Gastrocnemius medialis (tissue), 4 donors: ENCODE data around the gene EPM2A. TPM values are rescaled to one million over a fixed set of nuclear protein-coding genes. Genes with fewer than 3 reads are reported as not detected.

Source experiments
- ATAC-seq, 2 donors: fragments of 150-250 bp; one replicate each; pipeline ENCODE4 v1.9.1; 2016
- DNase-seq, 2 donors: peaks; one replicate each; pipeline ENCODE4 v3.0.0-alpha.2; 2019
- H3K27ac ChIP-seq, 4 donors: fragments of 200-600 bp; sonication (generic); 1 replicate in 1 of 4; 2 replicates in 3 of 4; pipeline ENCODE4 v1.5.1; 2016 to 2018; ENCODE audit warnings: mild to moderate bottlenecking in 2 of 4, moderate library complexity in 1 of 4
- H3K27me3 ChIP-seq, 3 donors: fragments of 200-600 bp; sonication (generic) in 2 of 3; 1 replicate in 1 of 3; 2 replicates in 2 of 3; pipeline versions ENCODE4 v1.5.1 to v1.6.0; 2016 to 2019; ENCODE audit warnings: mild to moderate bottlenecking in 1 of 3, moderate library complexity in 1 of 3
- H3K36me3 ChIP-seq, 2 donors: fragments of 200-600 bp; sonication (generic) in 1 of 2; one replicate each; pipeline ENCODE4 v1.5.1; 2017 to 2018
- H3K4me1 ChIP-seq, 2 donors: fragments of 200-600 bp; sonication (generic) in 1 of 2; one replicate each; pipeline ENCODE4 v1.5.1; 2016 to 2017; ENCODE audit warnings: mild to moderate bottlenecking in 2 of 2
- H3K4me3 ChIP-seq, 4 donors: fragments of 200-600 bp; sonication (generic) in 3 of 4; 1 replicate in 1 of 4; 2 replicates in 3 of 4; pipeline ENCODE4 v1.5.1; 2016 to 2019; ENCODE audit warnings: mild to moderate bottlenecking in 2 of 4
- H3K9me3 ChIP-seq, 3 donors: fragments of 200-600 bp; sonication (generic) in 2 of 3; 1 replicate in 1 of 3; 2 replicates in 2 of 3; pipeline ENCODE4 v1.5.1; 2016 to 2019
- POLR2A ChIP-seq, 2 donors: fragments of 450-650 bp; IDR thresholded peaks; one replicate each; pipeline ENCODE4 v1.6.1; 2017; ENCODE audit warnings: antibody characterized with exemption in 2 of 2, mild to moderate bottlenecking in 2 of 2, moderate library complexity in 2 of 2
- in situ Hi-C, 4 donors: fragments of 200-750 bp; cut with MboI; loops; one replicate each; pipeline versions ENCODE4 v1.15.0 to v1.8.0; 2017; ENCODE audit warnings: low sequenced_read_pairs in 4 of 4
- intact Hi-C: fragments of 100-400 bp; cut with DNase I; formaldehyde crosslinking; loops from one replicate; pipeline ENCODE4 v1.15.1; 2023; ENCODE audit warnings: low total_unique reads
- total RNA-seq, 4 donors: library from RNA; depleted of rRNA; stranded (reverse); fragments of >200 nt; gene quantifications; one replicate each; pipeline versions ENCODE4 v1.1.0 to v1.2.3, GENCODE V29; 2016
- TF ChIP-seq, protein P1 (sequence below), 5 experiments: fragments of 450-650 bp in 3 of 5; fragments of 200-600 bp in 2 of 5; sonication (generic) in 2 of 5; IDR thresholded peaks in 4 of 5; conservative IDR thresholded peaks in 1 of 5; 1 replicate in 4 of 5; 2 replicates in 1 of 5; pipeline ENCODE4 v1.5.1; 2016 to 2019; ENCODE audit warnings: antibody characterized with exemption in 5 of 5, mild to moderate bottlenecking in 3 of 5, moderate library complexity in 3 of 5

Gene EPM2A
- total RNA-seq, 4 donors from 2014 or later = 51.9 to 100.0 (median 68.2) TPM

GRCh38 chr6:145713773-145714172, 21.5 kb downstream of the EPM2A start:
- TF ChIP-seq POLR2A (IDR thresholded peaks at IDR 0.05) = no peak
- TF ChIP-seq, protein P1, sequence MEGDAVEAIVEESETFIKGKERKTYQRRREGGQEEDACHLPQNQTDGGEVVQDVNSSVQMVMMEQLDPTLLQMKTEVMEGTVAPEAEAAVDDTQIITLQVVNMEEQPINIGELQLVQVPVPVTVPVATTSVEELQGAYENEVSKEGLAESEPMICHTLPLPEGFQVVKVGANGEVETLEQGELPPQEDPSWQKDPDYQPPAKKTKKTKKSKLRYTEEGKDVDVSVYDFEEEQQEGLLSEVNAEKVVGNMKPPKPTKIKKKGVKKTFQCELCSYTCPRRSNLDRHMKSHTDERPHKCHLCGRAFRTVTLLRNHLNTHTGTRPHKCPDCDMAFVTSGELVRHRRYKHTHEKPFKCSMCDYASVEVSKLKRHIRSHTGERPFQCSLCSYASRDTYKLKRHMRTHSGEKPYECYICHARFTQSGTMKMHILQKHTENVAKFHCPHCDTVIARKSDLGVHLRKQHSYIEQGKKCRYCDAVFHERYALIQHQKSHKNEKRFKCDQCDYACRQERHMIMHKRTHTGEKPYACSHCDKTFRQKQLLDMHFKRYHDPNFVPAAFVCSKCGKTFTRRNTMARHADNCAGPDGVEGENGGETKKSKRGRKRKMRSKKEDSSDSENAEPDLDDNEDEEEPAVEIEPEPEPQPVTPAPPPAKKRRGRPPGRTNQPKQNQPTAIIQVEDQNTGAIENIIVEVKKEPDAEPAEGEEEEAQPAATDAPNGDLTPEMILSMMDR (IDR thresholded peaks at IDR 0.05 in 4 of 5, conservative IDR thresholded peaks at IDR 0.05 in 1 of 5) = no peak
- no peak for DNase-seq
- Histone ChIP-seq H3K4me3 (no peak overlapping the region), H3K36me3 (peaks cover 0 to 9% of the 10 kb centered on the region in 2 donors), H3K9me3 (no peaks in the 10 kb centered on the region), H3K27me3 (no peaks in the 10 kb centered on the region), H3K4me1 (no peaks in the 10 kb centered on the region), H3K27ac (no peak overlapping the region)
- intact Hi-C loops (no loop called here), in situ Hi-C loops (no loop called here)
- ATAC-seq = no peak

DNA sequence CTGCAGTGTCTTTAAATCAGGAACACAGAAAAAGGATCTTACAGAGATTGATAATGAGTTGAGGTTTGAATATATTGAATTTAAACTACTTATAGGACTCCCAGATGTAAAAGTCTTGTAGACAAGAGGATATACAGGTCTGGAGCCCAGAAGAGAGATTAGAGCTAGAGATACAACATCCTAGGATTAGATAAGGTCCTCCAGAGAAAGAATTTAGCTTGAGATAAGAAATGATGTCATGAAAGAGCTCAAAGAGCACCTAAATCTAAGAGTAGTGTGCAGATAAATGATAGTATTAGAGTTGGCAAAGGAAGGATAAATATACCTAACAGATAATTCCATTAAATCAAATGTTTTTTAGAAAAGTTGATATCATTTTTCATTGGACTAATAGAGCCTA, 23.9 kb downstream of the EPM2A start:
- Histone ChIP-seq H3K27ac (no peak overlapping the region), H3K27me3 (no peaks in the 10 kb centered on the region), H3K4me3 (no peak overlapping the region), H3K36me3 (peaks cover 0 to 14% of the 10 kb centered on the region in 2 donors), H3K9me3 (no peaks in the 10 kb centered on the region), H3K4me1 (peaks cover 0 to 8% of the 10 kb centered on the region in 2 donors)
- in situ Hi-C loops = no loop called here
- DNase-seq = no peak
- no peak for TF ChIP-seq POLR2A (IDR thresholded peaks at IDR 0.05)
- TF ChIP-seq, protein P1 (IDR thresholded peaks at IDR 0.05 in 4 of 5, conservative IDR thresholded peaks at IDR 0.05 in 1 of 5) = no peak
- intact Hi-C loops = no loop called here
- no peak for ATAC-seq

GRCh38 chr6:145707397-145707796, 27.9 kb downstream of the EPM2A start:
- Histone ChIP-seq H3K27me3 (no peaks in the 10 kb centered on the region), H3K9me3 (no peaks in the 10 kb centered on the region), H3K4me3 (no peak overlapping the region), H3K4me1 (peaks cover 5 to 22% of the 10 kb centered on the region in 2 donors), H3K27ac (no peak overlapping the region), H3K36me3 (peaks cover 0 to 6% of the 10 kb centered on the region in 2 donors)
- in situ Hi-C loops (no loop called here), intact Hi-C loops (no loop called here)
- ATAC-seq = no peak
- DNase-seq = no peak
- TF ChIP-seq POLR2A (IDR thresholded peaks at IDR 0.05) = no peak
- TF ChIP-seq, protein P1 (IDR thresholded peaks at IDR 0.05 in 4 of 5, conservative IDR thresholded peaks at IDR 0.05 in 1 of 5) = no peak

DNA sequence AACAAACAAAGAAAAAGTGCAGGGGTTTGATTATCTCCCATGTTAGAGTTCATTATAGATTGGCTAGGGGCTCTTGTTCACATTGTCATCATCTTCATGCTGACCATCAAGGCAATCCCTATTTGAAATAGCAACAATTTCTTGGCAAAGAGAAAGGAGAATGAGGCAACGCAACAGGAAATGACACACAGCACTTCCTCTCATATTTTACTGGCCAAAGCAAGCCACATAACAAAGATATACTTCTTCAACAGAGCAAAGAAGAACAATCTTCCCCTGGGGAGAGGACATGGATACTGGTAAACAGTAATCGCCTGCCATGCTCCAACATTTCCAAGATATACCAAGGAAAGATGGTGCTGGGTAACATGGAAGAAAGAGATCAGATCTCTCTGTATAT, 29.8 kb downstream of the EPM2A start:
- TF ChIP-seq, protein P1 (IDR thresholded peaks at IDR 0.05 in 4 of 5, conservative IDR thresholded peaks at IDR 0.05 in 1 of 5) = no peak
- TF ChIP-seq POLR2A (IDR thresholded peaks at IDR 0.05) = no peak
- ATAC-seq (no peak), DNase-seq (no peak)
- Histone ChIP-seq H3K4me3 (no peak overlapping the region), H3K27me3 (no peaks in the 10 kb centered on the region), H3K4me1 (peaks cover 5 to 27% of the 10 kb centered on the region in 2 donors), H3K27ac (no peak overlapping the region), H3K36me3 (peaks cover 0 to 6% of the 10 kb centered on the region in 2 donors), H3K9me3 (no peaks in the 10 kb centered on the region)
- in situ Hi-C loops (no loop called here), intact Hi-C loops (no loop called here)

GRCh38 chr6:145704143-145704781, 31.1 kb downstream of the EPM2A start:
- no peak overlapping the region for H3K4me3 ChIP-seq
- H3K36me3 ChIP-seq = peaks cover 0 to 6% of the 10 kb centered on the region in 2 donors
- in situ Hi-C loops = no loop called here
- H3K4me1 ChIP-seq = peaks cover 11 to 34% of the 10 kb centered on the region in 2 donors
- no peak overlapping the region for H3K27ac ChIP-seq
- no peak for ATAC-seq
- intact Hi-C loops = no loop called here
- DNase-seq = no peak
- no peaks in the 10 kb centered on the region for H3K9me3 ChIP-seq
- TF ChIP-seq, protein P1 (IDR thresholded peaks at IDR 0.05 in 4 of 5, conservative IDR thresholded peaks at IDR 0.05 in 1 of 5) = peak in 2 of 5 experiments; percentile 42 to 61
- no peak for TF ChIP-seq POLR2A (IDR thresholded peaks at IDR 0.05)
- H3K27me3 ChIP-seq = no peaks in the 10 kb centered on the region
